SK-N-SH (cell line): ENCODE results near the gene PPL.

Source experiments
- CTCF ChIP-seq: fragments of 200-600 bp; sonication (generic); IDR thresholded peaks from 2 replicates; pipeline ENCODE4 v1.6.1; 2017; ENCODE audit warnings: antibody characterized with exemption, mild to moderate bottlenecking, moderate library complexity
- MXI1 ChIP-seq: IDR thresholded peaks from 2 replicates; pipeline ENCODE4 v1.6.1; 2012; ENCODE audit warnings: mild to moderate bottlenecking, low read depth, low read length, improper control_type of control experiment
- POLR2AphosphoS5 ChIP-seq: IDR thresholded peaks from 2 replicates; pipeline ENCODE4 v1.6.1; 2012; ENCODE audit warnings: low read depth, low read length
- RFX5 ChIP-seq: IDR thresholded peaks from 2 replicates; pipeline ENCODE4 v1.6.1; 2012; ENCODE audit warnings: mild to moderate bottlenecking, improper control_type of control experiment, low read length

DNA sequence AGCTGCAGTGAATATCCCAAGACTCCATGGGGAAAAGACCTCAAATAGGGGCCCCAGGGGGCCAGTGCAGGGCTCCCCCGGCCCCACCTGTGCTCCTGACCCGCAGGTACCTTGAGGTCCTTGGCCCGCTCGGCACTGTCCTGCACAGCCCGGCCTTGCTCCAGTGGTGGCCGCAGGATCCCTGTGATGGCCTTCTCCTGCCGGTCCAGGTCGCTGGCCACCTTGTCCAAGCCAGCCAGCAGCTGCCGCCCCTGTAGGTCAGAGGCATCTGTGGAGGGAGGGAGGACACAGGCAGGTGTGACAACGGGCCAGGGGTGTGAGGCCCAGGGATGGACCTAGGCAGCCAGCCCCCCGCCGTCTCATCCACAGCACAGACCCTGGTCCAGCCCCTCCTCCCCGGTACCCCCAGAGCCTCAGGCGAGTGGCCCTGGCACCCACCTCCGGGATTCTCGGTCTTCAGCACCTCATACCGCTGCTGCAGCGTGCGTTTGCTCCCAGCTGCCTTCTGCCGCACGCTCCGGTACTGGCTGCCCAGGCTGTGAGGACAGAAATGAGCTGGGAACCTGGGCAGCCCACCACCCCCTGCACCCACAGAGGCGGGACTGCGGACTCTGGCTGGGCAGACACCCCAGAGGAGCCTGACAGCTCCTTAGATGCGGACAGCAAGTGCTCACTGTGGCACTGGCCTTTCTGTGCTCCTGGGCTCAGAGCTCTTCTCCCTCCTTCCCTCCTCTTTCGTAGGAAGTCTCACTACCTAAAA lies 43.7 kb downstream of the PPL start:
- TF ChIP-seq MXI1 = no peak
- no peak for TF ChIP-seq RFX5
- no peak for TF ChIP-seq CTCF
- no peak for TF ChIP-seq POLR2AphosphoS5
